ENCODE measurements around the gene CBFA2T3.
"Not testable (repeated sequence)": the region's sequence is repeated elsewhere in the genome, so short reads cannot be mapped to it uniquely, and the experiment has no call there.

CBFA2T3 gene

DNA sequence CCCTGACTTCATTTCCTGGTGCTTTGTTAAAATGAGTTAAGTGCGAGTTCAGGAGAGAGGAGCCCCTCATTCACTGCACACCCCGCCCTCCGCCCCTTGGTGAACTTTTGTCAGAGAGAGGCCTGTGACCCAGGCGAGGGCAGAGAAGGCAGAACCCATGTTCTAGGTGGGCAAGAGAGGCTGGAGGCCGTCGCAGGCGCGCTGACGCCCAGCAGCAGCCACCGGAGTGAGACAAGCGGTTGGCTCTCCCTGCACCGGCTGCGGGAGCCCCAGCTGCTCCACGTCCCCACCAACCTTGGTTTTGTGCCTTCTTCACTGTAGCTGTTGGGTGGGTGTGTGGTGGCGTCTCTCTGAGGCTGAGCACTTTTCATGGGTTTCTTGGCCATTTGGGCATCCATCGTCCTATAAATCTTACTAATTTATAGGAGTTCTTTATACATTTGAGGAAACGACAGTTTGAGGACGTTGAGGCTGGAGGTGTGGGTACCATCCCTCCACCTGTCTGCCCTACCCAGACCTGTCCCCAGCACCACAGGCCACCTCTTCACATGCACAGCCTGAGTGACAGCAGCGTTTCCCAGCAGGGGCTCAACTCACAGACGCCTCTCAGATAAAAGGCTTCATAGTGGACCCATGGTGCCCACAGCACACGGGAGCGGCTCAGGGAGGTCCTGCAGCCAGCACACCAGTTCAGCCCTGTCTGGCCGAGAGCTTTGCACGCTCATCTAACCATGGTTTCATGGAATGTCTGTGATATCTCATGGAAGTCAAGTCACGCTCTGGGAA is 45.2 kb upstream of the CBFA2T3 start:
- no peak overlapping the region for H3K4me3 ChIP-seq (ENCODE audit: insufficient read length, low read depth)
- peaks cover 15% of the 10 kb centered on the region for H3K9me3 ChIP-seq (ENCODE audit: insufficient read depth, low read length)
- no peak for DNase-seq (ENCODE audit: low read depth, low spot score)
- peaks cover 4% of the 10 kb centered on the region for H3K27me3 ChIP-seq (ENCODE audit: insufficient read depth, insufficient read length)
- no peak for TF ChIP-seq YY1 (IDR thresholded peaks at IDR 0.05; ENCODE audit: insufficient read depth, insufficient read length)
- no peak for TF ChIP-seq SUZ12 (IDR thresholded peaks at IDR 0.05; ENCODE audit: extremely low read depth, insufficient read depth, insufficient read length)
- no peak for TF ChIP-seq ZNF274 (IDR thresholded peaks at IDR 0.05; ENCODE audit: low read depth, low read length)
- H3K4me1 ChIP-seq (ENCODE audit: insufficient read depth, insufficient read length): peaks cover 20% of the 10 kb centered on the region
- H3K36me3 ChIP-seq (ENCODE audit: insufficient read depth, insufficient read length, low read length): no peaks in the 10 kb centered on the region
- no peak overlapping the region for H3K9ac ChIP-seq (ENCODE audit: insufficient read length, low read depth)

DNA sequence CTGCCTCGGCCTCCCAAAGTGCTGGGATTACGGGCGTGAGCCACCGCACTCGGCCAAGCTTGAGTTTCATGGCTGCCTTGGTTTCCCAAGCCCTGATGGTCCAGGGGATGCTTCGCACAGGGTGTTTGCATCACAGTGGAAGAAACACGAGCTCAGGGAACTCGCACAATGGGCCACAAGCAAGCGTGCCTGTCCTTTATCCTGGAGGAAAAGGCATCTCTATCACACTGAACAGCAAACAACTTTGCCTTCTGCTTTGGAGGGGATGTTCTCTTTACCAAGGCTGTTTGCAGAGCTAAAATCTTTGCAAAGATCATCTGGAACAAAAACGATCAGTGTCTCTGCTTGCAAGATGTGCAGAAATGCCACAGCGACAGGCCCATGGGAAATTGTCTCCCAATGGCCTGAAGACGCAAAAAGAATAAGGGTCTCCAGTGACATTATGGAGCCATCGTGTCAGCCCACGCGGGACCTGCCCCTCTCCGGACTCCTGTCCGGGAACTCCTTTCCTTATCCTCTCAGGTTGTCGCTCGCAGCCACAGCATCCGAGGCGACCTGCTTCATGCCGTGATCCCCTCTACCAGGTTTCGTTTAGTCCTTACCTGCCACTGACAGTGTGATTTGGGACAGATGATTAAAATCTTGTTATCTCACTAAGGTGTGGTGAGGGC is 44.1 kb upstream of the CBFA2T3 start:
- TF ChIP-seq YY1 (IDR thresholded peaks at IDR 0.05; ENCODE audit: insufficient read depth, insufficient read length) (no peak), SUZ12 (IDR thresholded peaks at IDR 0.05; ENCODE audit: extremely low read depth, insufficient read depth, insufficient read length) (no peak), ZNF274 (IDR thresholded peaks at IDR 0.05; ENCODE audit: low read depth, low read length) (no peak)
- Histone ChIP-seq H3K27me3 (ENCODE audit: insufficient read depth, insufficient read length) (peaks cover 4% of the 10 kb centered on the region), H3K4me3 (ENCODE audit: insufficient read length, low read depth) (no peak overlapping the region), H3K4me1 (ENCODE audit: insufficient read depth, insufficient read length) (peaks cover 20% of the 10 kb centered on the region), H3K9me3 (ENCODE audit: insufficient read depth, low read length) (peaks cover 10% of the 10 kb centered on the region), H3K9ac (ENCODE audit: insufficient read length, low read depth) (no peak overlapping the region), H3K36me3 (ENCODE audit: insufficient read depth, insufficient read length, low read length) (no peaks in the 10 kb centered on the region)
- DNase-seq (ENCODE audit: low read depth, low spot score): no peak

GRCh38 chr16:89020068-89020924 is 43.3 kb upstream of the CBFA2T3 start:
- H3K4me1 ChIP-seq (ENCODE audit: insufficient read depth, insufficient read length): peaks cover 22% of the 10 kb centered on the region
- peaks cover 8% of the 10 kb centered on the region; the same call in 1 of the 2 replicates for H3K9me3 ChIP-seq (ENCODE audit: insufficient read depth, low read length)
- no peaks in the 10 kb centered on the region for H3K36me3 ChIP-seq (ENCODE audit: insufficient read depth, insufficient read length, low read length)
- H3K9ac ChIP-seq (ENCODE audit: insufficient read length, low read depth): no peak overlapping the region
- H3K4me3 ChIP-seq (ENCODE audit: insufficient read length, low read depth): no peak overlapping the region
- DNase-seq (ENCODE audit: low read depth, low spot score): no peak
- no peak for TF ChIP-seq YY1 (IDR thresholded peaks at IDR 0.05; ENCODE audit: insufficient read depth, insufficient read length)
- TF ChIP-seq SUZ12 (IDR thresholded peaks at IDR 0.05; ENCODE audit: extremely low read depth, insufficient read depth, insufficient read length): no peak
- TF ChIP-seq ZNF274 (IDR thresholded peaks at IDR 0.05; ENCODE audit: low read depth, low read length): no peak
- H3K27me3 ChIP-seq (ENCODE audit: insufficient read depth, insufficient read length): peaks cover 4% of the 10 kb centered on the region

DNA sequence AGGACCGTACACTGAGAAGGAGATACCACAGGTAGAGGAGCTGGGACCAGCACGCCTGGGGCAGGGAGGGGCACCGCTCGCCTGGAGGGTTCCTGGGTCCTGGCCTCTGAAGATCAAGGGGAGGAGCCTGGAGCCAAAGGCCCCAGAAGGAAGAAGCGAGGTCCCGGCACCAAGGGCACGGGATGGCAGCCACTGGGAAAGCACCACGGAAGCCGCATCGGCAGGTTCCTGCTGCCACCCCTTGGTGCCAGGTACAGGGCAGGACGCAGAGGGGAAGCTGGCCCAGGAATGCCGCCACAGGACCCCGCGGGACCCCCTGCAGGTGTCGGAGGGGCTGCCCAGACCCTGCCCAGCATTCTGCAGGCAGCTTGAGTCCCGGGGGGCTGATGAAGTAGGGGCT is 42.5 kb upstream of the CBFA2T3 start:
- H3K4me1 ChIP-seq (ENCODE audit: insufficient read depth, insufficient read length): peaks cover 23% of the 10 kb centered on the region
- no peaks in the 10 kb centered on the region for H3K36me3 ChIP-seq (ENCODE audit: insufficient read depth, insufficient read length, low read length)
- TF ChIP-seq SUZ12 (IDR thresholded peaks at IDR 0.05; ENCODE audit: extremely low read depth, insufficient read depth, insufficient read length) (no peak), YY1 (IDR thresholded peaks at IDR 0.05; ENCODE audit: insufficient read depth, insufficient read length) (no peak), ZNF274 (IDR thresholded peaks at IDR 0.05; ENCODE audit: low read depth, low read length) (no peak)
- DNase-seq (ENCODE audit: low read depth, low spot score): no peak
- H3K27me3 ChIP-seq (ENCODE audit: insufficient read depth, insufficient read length): peaks cover 4% of the 10 kb centered on the region
- no peak overlapping the region for H3K9ac ChIP-seq (ENCODE audit: insufficient read length, low read depth)
- H3K9me3 ChIP-seq (ENCODE audit: insufficient read depth, low read length): peaks cover 8% of the 10 kb centered on the region; the same call in 1 of the 2 replicates
- H3K4me3 ChIP-seq (ENCODE audit: insufficient read length, low read depth): no peak overlapping the region

DNA sequence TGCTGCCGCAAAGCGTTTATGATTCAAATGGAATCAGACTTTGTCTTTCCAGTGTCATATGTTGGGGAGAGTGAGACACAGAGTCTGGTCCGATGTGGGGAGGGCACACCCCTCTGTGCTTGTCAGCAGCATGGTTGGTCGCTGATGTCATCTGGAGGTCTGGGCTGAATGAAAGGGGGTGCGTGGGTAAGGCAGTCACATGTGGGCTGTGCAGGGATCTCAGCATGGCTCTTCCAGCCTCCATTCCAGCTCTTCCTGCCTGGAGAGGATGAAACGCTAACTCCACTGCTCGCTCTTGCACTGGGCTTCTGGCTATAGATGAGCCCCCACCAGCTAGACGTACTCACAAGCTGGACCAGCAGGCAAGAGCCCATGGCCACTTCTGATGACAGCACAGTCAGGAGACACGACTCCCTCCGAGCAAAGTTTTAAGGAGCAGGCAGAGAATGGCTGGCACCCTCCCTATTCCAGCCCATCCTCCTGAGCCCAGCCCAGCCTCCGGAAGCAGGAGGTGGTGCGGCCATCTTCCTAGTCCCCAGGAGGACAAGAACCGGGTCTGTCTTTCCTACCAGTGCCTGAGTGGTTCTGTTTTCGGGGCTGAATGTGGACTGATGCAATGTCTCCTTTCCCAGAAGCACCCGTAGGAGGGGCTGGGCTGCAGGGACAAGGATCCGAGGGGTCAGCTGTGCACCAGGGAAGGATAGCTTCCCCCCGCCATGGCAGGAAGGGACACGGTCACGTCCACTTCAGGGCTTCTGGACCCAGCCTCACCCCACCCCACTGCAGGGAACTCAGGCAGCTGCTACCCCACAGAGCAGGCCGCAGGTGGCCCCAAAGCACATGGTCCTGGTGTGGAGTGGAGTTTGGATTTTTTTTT is 41.5 kb upstream of the CBFA2T3 start:
- peaks cover 23% of the 10 kb centered on the region for H3K4me1 ChIP-seq (ENCODE audit: insufficient read depth, insufficient read length)
- peaks cover 8% of the 10 kb centered on the region; the same call in 1 of the 2 replicates for H3K9me3 ChIP-seq (ENCODE audit: insufficient read depth, low read length)
- no peak overlapping the region for H3K4me3 ChIP-seq (ENCODE audit: insufficient read length, low read depth)
- H3K27me3 ChIP-seq (ENCODE audit: insufficient read depth, insufficient read length): peaks cover 9% of the 10 kb centered on the region
- no peak for DNase-seq (ENCODE audit: low read depth, low spot score)
- H3K36me3 ChIP-seq (ENCODE audit: insufficient read depth, insufficient read length, low read length): no peaks in the 10 kb centered on the region
- no peak overlapping the region for H3K9ac ChIP-seq (ENCODE audit: insufficient read length, low read depth)
- TF ChIP-seq YY1 (IDR thresholded peaks at IDR 0.05; ENCODE audit: insufficient read depth, insufficient read length): no peak
- no peak for TF ChIP-seq ZNF274 (IDR thresholded peaks at IDR 0.05; ENCODE audit: low read depth, low read length)
- TF ChIP-seq SUZ12 (IDR thresholded peaks at IDR 0.05; ENCODE audit: extremely low read depth, insufficient read depth, insufficient read length): no peak

DNA sequence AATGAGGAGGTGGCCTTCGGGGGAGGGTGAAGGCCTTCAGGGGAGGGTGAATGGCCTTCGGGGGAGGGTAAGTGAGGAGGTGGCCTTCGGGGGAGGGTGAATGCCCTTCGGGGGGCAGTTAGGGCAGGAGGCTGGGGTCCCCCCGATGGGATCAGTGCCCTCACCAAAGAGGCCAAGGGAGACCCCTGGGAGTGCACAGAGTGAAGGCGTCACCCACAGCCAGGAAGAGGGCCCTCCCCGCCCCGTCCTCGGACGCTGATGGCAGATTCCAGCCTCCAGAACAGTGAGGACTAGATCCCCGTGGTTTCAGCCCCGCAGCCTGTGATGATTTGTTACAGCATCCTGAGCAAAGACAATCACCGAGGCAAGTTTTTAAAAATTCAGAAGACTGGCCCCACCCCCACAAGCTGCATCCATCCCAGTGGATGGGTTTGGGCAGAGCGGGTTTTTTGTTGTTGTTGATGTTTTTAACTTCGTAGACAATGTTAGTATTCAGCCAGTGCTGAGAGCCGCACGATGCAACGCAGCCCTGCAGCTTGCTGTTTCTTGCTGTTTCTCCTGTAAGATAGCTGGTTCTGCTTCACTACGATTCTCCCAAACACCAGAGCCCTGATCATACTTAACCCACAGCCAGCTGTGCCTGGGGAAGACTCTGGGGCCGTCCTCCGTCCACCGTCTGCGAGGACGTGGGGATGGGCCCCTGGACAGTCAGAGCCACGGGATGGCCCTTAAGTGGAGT is 40.7 kb upstream of the CBFA2T3 start:
- DNase-seq (ENCODE audit: low read depth, low spot score): no peak
- Histone ChIP-seq H3K4me3 (ENCODE audit: insufficient read length, low read depth) (no peak overlapping the region), H3K27me3 (ENCODE audit: insufficient read depth, insufficient read length) (peaks cover 14% of the 10 kb centered on the region)

DNA sequence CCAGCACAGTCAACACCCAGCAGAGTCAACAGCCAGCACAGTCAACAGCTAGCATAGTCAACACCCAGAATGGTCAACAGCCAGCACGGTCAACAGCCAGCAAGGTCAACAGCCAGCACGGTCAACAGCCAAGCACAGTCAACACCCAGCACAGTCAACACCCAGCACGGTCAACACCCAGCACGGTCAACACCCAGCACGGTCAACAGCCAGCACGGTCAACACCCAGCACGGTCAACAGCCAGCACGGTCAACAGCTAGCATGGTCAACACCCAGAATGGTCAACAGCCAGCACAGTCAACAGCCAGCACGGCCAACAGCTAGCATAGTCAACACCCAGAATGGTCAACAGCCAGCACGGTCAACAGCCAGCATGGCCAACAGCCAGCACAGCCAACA is 39.6 kb upstream of the CBFA2T3 start:
- peaks cover 14% of the 10 kb centered on the region for H3K4me1 ChIP-seq (ENCODE audit: insufficient read depth, insufficient read length)
- peaks cover 16% of the 10 kb centered on the region for H3K27me3 ChIP-seq (ENCODE audit: insufficient read depth, insufficient read length)
- H3K9ac ChIP-seq (ENCODE audit: insufficient read length, low read depth); H3K36me3 ChIP-seq (ENCODE audit: insufficient read depth, insufficient read length, low read length); H3K4me3 ChIP-seq (ENCODE audit: insufficient read length, low read depth); DNase-seq (ENCODE audit: low read depth, low spot score); H3K9me3 ChIP-seq (ENCODE audit: insufficient read depth, low read length): not testable (repeated sequence)

More for the DNA sequence above, 40.7 kb upstream of the CBFA2T3 start:
- Histone ChIP-seq H3K36me3 (ENCODE audit: insufficient read depth, insufficient read length, low read length) (no peaks in the 10 kb centered on the region), H3K9ac (ENCODE audit: insufficient read length, low read depth) (no peak overlapping the region), H3K4me1 (ENCODE audit: insufficient read depth, insufficient read length) (peaks cover 19% of the 10 kb centered on the region), H3K9me3 (ENCODE audit: insufficient read depth, low read length) (peaks cover 8% of the 10 kb centered on the region; the same call in 1 of the 2 replicates)
- TF ChIP-seq SUZ12 (IDR thresholded peaks at IDR 0.05; ENCODE audit: extremely low read depth, insufficient read depth, insufficient read length) (no peak), YY1 (IDR thresholded peaks at IDR 0.05; ENCODE audit: insufficient read depth, insufficient read length) (no peak), ZNF274 (IDR thresholded peaks at IDR 0.05; ENCODE audit: low read depth, low read length) (no peak)
